ENCODE measurements around the gene NLRC3. TPM values are rescaled to one million over a fixed set of nuclear protein-coding genes. Genes with fewer than 3 reads are reported as not detected.

NLRC3 gene
- polyA plus RNA-seq = 2.5 TPM
- long read RNA-seq, donor 1 = 0 reads
- long read RNA-seq, donor 2 = 0 reads
- long read RNA-seq, donor 3 = 0 reads
- long read RNA-seq, donor 4 = 0 reads
- long read RNA-seq, donor 5, full-length matches to known transcripts = 1 of 1 reads
- long read RNA-seq, donor 5, partial matches to known transcripts = 0 of 1 reads
- long read RNA-seq, donor 5, other reads (novel, unspliced or antisense) = 0 of 1 reads
- long read RNA-seq, donor 6 = 0 reads
- long read RNA-seq, donor 7 = 0 reads
- long read RNA-seq, donor 8, partial matches to known transcripts = 44 of 44 reads
- long read RNA-seq, donor 8, other reads (novel, unspliced or antisense) = 0 of 44 reads
- long read RNA-seq, donor 9 = 0 reads
- long read RNA-seq, donor 10 = 0 reads
- long read RNA-seq, donor 11 = 0 reads

- no peak for DNase-seq
- no CpG with 5 or more reads among the region's 18 CpGs for WGBS (ENCODE audit: insufficient coverage, low lambda C conversion rate)
- H3K4me1 ChIP-seq (ENCODE audit: control insufficient read depth, insufficient read depth, low read length) = peaks cover 5% of the 10 kb centered on the region
- H3K27ac ChIP-seq (ENCODE audit: low read length) = no peak within 1 kb of the TSS
- peaks cover 2% of the 10 kb centered on the region for H3K36me3 ChIP-seq (ENCODE audit: control insufficient read depth, insufficient read depth, low read length)
- H3K4me3 ChIP-seq (ENCODE audit: low read length) = no peak within 1 kb of the TSS
- no peaks in the 10 kb centered on the region for H3K9me3 ChIP-seq (ENCODE audit: control insufficient read depth, low read depth, low read length)
- H3K27me3 ChIP-seq (ENCODE audit: control insufficient read depth, insufficient read depth, low read length) = no peaks in the 10 kb centered on the region
Measured at GRCh38 chr16:3577302-3577752, at the start of gene NLRC3. TSS of gene NLRC3 (minus strand) at chr16:3577403. CDS start at chr16:3565036, 12,367 bp downstream.

- Histone ChIP-seq H3K4me3 (ENCODE audit: low read length) (no peak overlapping the region), H3K27me3 (ENCODE audit: control insufficient read depth, insufficient read depth, low read length) (no peaks in the 10 kb centered on the region), H3K36me3 (ENCODE audit: control insufficient read depth, insufficient read depth, low read length) (no peaks in the 10 kb centered on the region), H3K9me3 (ENCODE audit: control insufficient read depth, low read depth, low read length) (no peaks in the 10 kb centered on the region), H3K4me1 (ENCODE audit: control insufficient read depth, insufficient read depth, low read length) (no peaks in the 10 kb centered on the region), H3K27ac (ENCODE audit: low read length) (no peak overlapping the region)
- peak in 1 of 2 donors; percentile 45 for DNase-seq
- WGBS (ENCODE audit: insufficient coverage, low lambda C conversion rate) = 80% methylated on average over 1 of the region's 4 CpGs
Measured at GRCh38 chr16:3625911-3626732, 48.9 kb upstream of the NLRC3 start.

GRCh38 chr16:3625331-3625730 lies 48.1 kb upstream of the NLRC3 start:
- Histone ChIP-seq H3K9me3 (ENCODE audit: control insufficient read depth, low read depth, low read length) (no peaks in the 10 kb centered on the region), H3K27ac (ENCODE audit: low read length) (no peak overlapping the region), H3K27me3 (ENCODE audit: control insufficient read depth, insufficient read depth, low read length) (no peaks in the 10 kb centered on the region), H3K4me1 (ENCODE audit: control insufficient read depth, insufficient read depth, low read length) (no peaks in the 10 kb centered on the region), H3K4me3 (ENCODE audit: low read length) (no peak overlapping the region), H3K36me3 (ENCODE audit: control insufficient read depth, insufficient read depth, low read length) (no peaks in the 10 kb centered on the region)
- DNase-seq = no peak
- WGBS (ENCODE audit: insufficient coverage, low lambda C conversion rate) = 83% methylated on average over 1 of the region's 5 CpGs

- 100% methylated on average over 1 of the region's 3 CpGs for WGBS (ENCODE audit: insufficient coverage, low lambda C conversion rate)
- H3K36me3 ChIP-seq (ENCODE audit: control insufficient read depth, insufficient read depth, low read length) = no peaks in the 10 kb centered on the region
- no peak overlapping the region for H3K4me3 ChIP-seq (ENCODE audit: low read length)
- no peaks in the 10 kb centered on the region for H3K4me1 ChIP-seq (ENCODE audit: control insufficient read depth, insufficient read depth, low read length)
- no peaks in the 10 kb centered on the region for H3K9me3 ChIP-seq (ENCODE audit: control insufficient read depth, low read depth, low read length)
- no peak for DNase-seq
- H3K27ac ChIP-seq (ENCODE audit: low read length) = no peak overlapping the region
- H3K27me3 ChIP-seq (ENCODE audit: control insufficient read depth, insufficient read depth, low read length) = no peaks in the 10 kb centered on the region
Measured at GRCh38 chr16:3623642-3624041, 46.4 kb upstream of the NLRC3 start.

DNA sequence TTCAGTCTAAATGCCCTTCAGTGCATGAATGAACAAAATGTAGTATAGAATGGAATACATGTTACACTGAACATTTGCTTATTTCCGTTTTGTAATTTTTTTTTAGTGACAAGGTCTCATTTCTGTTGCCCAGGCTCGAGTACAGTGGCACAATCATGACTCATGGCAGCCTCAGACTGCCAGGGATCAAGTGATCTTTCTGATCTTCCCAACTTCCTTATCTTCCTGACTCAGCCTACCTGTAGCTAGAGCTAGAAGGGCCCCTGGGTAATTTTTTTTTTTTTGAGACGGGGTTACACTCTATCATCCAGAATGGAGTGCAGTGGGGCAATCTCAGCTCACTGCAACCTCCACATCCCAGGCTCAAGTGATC lies 41.6 kb upstream of the NLRC3 start:
- 60% methylated on average over 1 of the region's 3 CpGs for WGBS (ENCODE audit: insufficient coverage, low lambda C conversion rate)
- DNase-seq = no peak
- no peak overlapping the region for H3K4me3 ChIP-seq (ENCODE audit: low read length)
- H3K36me3 ChIP-seq (ENCODE audit: control insufficient read depth, insufficient read depth, low read length) = no peaks in the 10 kb centered on the region
- H3K4me1 ChIP-seq (ENCODE audit: control insufficient read depth, insufficient read depth, low read length) = peaks cover 7% of the 10 kb centered on the region
- no peak overlapping the region for H3K27ac ChIP-seq (ENCODE audit: low read length)
- H3K9me3 ChIP-seq (ENCODE audit: control insufficient read depth, low read depth, low read length) = peaks cover 2% of the 10 kb centered on the region
- no peaks in the 10 kb centered on the region for H3K27me3 ChIP-seq (ENCODE audit: control insufficient read depth, insufficient read depth, low read length)

DNA sequence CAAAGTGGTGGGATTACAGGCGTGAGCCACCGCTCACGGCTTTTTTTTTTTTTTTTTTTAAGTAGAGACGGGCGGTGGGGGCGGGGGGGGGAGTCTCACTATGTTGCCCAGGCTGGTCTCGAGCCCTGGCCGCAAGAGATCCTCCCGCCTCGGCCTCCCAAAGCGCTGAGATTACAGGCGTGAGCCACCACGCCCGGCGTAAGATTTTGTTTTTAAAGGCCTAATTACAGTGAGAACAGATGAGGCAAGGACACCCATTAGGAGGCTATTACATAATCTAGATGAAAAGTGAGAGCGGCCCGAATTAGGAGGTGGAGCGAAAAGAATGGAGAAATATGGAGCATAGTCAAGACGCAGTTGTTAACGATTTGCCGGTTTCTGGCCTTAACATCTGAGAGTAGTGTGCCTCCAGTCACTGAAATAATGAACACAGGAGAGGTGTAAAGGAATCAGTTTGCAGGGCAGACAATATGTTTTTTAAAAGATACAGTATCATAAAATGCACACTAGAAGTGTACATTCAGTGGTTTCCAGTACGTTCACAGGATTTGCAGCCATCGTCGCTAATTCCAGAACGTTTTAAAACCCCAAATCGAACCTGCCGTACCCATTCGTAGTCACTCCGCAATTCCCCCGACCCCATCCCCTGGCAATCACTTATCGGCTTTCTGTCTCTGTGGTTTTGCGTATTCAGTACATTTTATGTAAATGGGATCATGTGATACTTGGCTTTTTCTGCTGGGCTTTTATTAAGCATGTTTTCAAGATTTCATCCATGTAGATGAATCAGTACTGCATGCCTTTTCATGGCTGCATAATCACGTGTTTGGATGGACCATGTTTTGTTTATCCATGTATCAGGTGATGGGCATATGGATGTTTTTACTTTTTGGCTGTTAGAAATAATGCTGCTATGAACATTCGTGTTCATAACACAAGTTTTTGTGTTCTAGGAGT lies 35.6 kb upstream of the NLRC3 start:
- Histone ChIP-seq H3K36me3 (ENCODE audit: control insufficient read depth, insufficient read depth, low read length) (no peaks in the 10 kb centered on the region), H3K9me3 (ENCODE audit: control insufficient read depth, low read depth, low read length) (peaks cover 2% of the 10 kb centered on the region), H3K27ac (ENCODE audit: low read length) (no peak overlapping the region), H3K4me3 (ENCODE audit: low read length) (peak overlapping the region; percentile 86), H3K4me1 (ENCODE audit: control insufficient read depth, insufficient read depth, low read length) (peaks cover 29% of the 10 kb centered on the region), H3K27me3 (ENCODE audit: control insufficient read depth, insufficient read depth, low read length) (no peaks in the 10 kb centered on the region)
- DNase-seq = no peak
- 82% methylated on average over 13 of the region's 34 CpGs for WGBS (ENCODE audit: insufficient coverage, low lambda C conversion rate)

GRCh38 chr16:3611146-3611975 lies 34.2 kb upstream of the NLRC3 start, which contains the start of gene SLX4:
TSS of gene SLX4 (minus strand) at chr16:3611606. CDS start at chr16:3608964, 2,642 bp downstream.
- peaks cover 29% of the 10 kb centered on the region for H3K4me1 ChIP-seq (ENCODE audit: control insufficient read depth, insufficient read depth, low read length)
- peaks cover 2% of the 10 kb centered on the region for H3K36me3 ChIP-seq (ENCODE audit: control insufficient read depth, insufficient read depth, low read length)
- no peaks in the 10 kb centered on the region for H3K9me3 ChIP-seq (ENCODE audit: control insufficient read depth, low read depth, low read length)
- DNase-seq = peak; percentile 96
- WGBS (ENCODE audit: insufficient coverage, low lambda C conversion rate) = no CpG with 5 or more reads among the region's 86 CpGs
- H3K27ac ChIP-seq (ENCODE audit: low read length) = peak within 1 kb of the TSS; percentile 81
- no peaks in the 10 kb centered on the region for H3K27me3 ChIP-seq (ENCODE audit: control insufficient read depth, insufficient read depth, low read length)
- H3K4me3 ChIP-seq (ENCODE audit: low read length) = peak within 1 kb of the TSS; percentile 98

DNA sequence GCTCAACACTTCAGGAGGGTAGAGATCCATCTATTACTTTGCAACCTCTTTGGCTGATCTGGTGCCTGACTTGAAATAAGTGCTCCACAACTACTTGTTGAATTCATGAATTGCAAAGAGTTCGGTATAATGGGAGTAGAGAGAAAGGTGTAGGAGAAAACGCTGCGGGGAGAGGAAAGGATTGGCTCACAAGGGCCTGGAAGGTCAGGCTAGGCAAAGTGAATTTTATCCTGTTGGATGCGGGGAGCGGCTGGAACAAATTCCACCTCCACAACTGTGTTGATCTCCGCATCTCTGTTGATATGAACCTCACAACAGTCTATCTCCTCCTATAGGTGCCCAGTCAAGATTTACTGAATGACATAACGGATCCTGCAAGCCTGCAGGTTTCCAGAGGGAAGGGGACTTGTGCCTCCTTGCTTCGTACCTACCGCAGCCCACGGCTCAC lies 33.5 kb upstream of the NLRC3 start:
- WGBS (ENCODE audit: insufficient coverage, low lambda C conversion rate) = no CpG with 5 or more reads among the region's 10 CpGs
- peaks cover 6% of the 10 kb centered on the region for H3K36me3 ChIP-seq (ENCODE audit: control insufficient read depth, insufficient read depth, low read length)
- no peaks in the 10 kb centered on the region for H3K27me3 ChIP-seq (ENCODE audit: control insufficient read depth, insufficient read depth, low read length)
- peak overlapping the region; percentile 81 for H3K27ac ChIP-seq (ENCODE audit: low read length)
- H3K4me1 ChIP-seq (ENCODE audit: control insufficient read depth, insufficient read depth, low read length) = peaks cover 29% of the 10 kb centered on the region
- DNase-seq = peak in 1 of 2 donors; percentile 38
- H3K9me3 ChIP-seq (ENCODE audit: control insufficient read depth, low read depth, low read length) = no peaks in the 10 kb centered on the region
- H3K4me3 ChIP-seq (ENCODE audit: low read length) = peak overlapping the region; percentile 98
